HG03139 (cell line): ENCODE measurements around the gene ATIC.

ENCODE experiments used
- ATAC-seq: cut with Tn5 transposase; IDR thresholded peaks from one replicate; pipeline ENCODE4 v1.9.1; 2021; ENCODE audit not compliant: unreplicated experiment

The ATIC gene

GRCh38 chr2:215374642-215375466 lies 63.0 kb downstream of the ATIC start:
- ATAC-seq = no peak

- ATAC-seq = no peak
Measured at GRCh38 chr2:215375467-215375830, 63.6 kb downstream of the ATIC start.

- ATAC-seq = no peak
Measured at GRCh38 chr2:215376103-215376780, 64.4 kb downstream of the ATIC start.

GRCh38 chr2:215377283-215377682 lies 65.4 kb downstream of the ATIC start:
- no peak for ATAC-seq

GRCh38 chr2:215378045-215378444 lies 66.2 kb downstream of the ATIC start:
- no peak for ATAC-seq

- ATAC-seq = no peak
Measured at GRCh38 chr2:215379039-215379438, 67.2 kb downstream of the ATIC start.

- no peak for ATAC-seq
Measured at GRCh38 chr2:215379948-215380347, 68.1 kb downstream of the ATIC start.

- no peak for ATAC-seq
Measured at GRCh38 chr2:215380699-215381098, 68.8 kb downstream of the ATIC start.

GRCh38 chr2:215382011-215382410 lies 70.2 kb downstream of the ATIC start:
- no peak for ATAC-seq

- ATAC-seq = no peak
Measured at GRCh38 chr2:215382480-215382879, 70.6 kb downstream of the ATIC start.

- no peak for ATAC-seq
Measured at GRCh38 chr2:215383652-215384279, 71.9 kb downstream of the ATIC start.

GRCh38 chr2:215384710-215385109 lies 72.9 kb downstream of the ATIC start:
- no peak for ATAC-seq

- ATAC-seq = no peak
Measured at GRCh38 chr2:215386566-215386965, 74.7 kb downstream of the ATIC start.

- ATAC-seq = no peak
Measured at GRCh38 chr2:215388002-215388728, 76.3 kb downstream of the ATIC start.

GRCh38 chr2:215390550-215390913 lies 78.7 kb downstream of the ATIC start:
- ATAC-seq = no peak

GRCh38 chr2:215391531-215391930 lies 79.7 kb downstream of the ATIC start:
- ATAC-seq = no peak

- no peak for ATAC-seq
Measured at GRCh38 chr2:215392164-215392563, 80.3 kb downstream of the ATIC start.

- ATAC-seq = no peak
Measured at GRCh38 chr2:215392687-215393270, 80.9 kb downstream of the ATIC start.

- ATAC-seq = no peak
Measured at GRCh38 chr2:215394102-215394805, 82.4 kb downstream of the ATIC start.

- no peak for ATAC-seq
Measured at GRCh38 chr2:215395687-215396460, 84.0 kb downstream of the ATIC start.
